ENCODE data around the gene NECAB3. TPM values are rescaled to one million over a fixed set of nuclear protein-coding genes. Genes with fewer than 3 reads are reported as not detected.

The NECAB3 gene
- polyA plus RNA-seq, 1 of the 3 experiments (the other 2 are of a cell fraction) = 20.1 TPM

GRCh38 chr20:33709398-33709797, 35.2 kb upstream of the NECAB3 start:
- H3K79me2 ChIP-seq (ENCODE audit: insufficient read depth) = no peaks in the 10 kb centered on the region
- H3K9ac ChIP-seq = no peak overlapping the region
- CTCF ChIA-PET = interaction anchor here (1.5 kb wide), 1 partner anchor 10 kb away, joined by 3 read pairs; no protein-coding TSS in a partner anchor
- no peak overlapping the region for H3K4me3 ChIP-seq (ENCODE audit: low read depth in 2 of 2, low read length in 1 of 2)
- POLR2A ChIA-PET = no interaction called here
- H4K20me1 ChIP-seq (ENCODE audit: insufficient read depth) = no peaks in the 10 kb centered on the region
- H2AFZ ChIP-seq (ENCODE audit: low read depth) = no peak overlapping the region
- H3K9me2 ChIP-seq = no peaks in the 10 kb centered on the region
- no peak overlapping the region for H3K4me2 ChIP-seq
- TF ChIP-seq PBX3 (IDR thresholded peaks at IDR 0.05) (no peak), POLR2AphosphoS5 (IDR thresholded peaks at IDR 0.05; ENCODE audit: low read depth, low read length) (no peak), USF1 (IDR thresholded peaks at IDR 0.05; ENCODE audit: borderline replicate concordance, low read depth) (no peak), NRF1 (IDR thresholded peaks at IDR 0.05; ENCODE audit: low read depth, low read length) (no peak), EP300 (IDR thresholded peaks at IDR 0.05; ENCODE audit: borderline replicate concordance in 1 of 2, low read depth in 1 of 2, low read length in 1 of 2) (no peak), TAF1 (IDR thresholded peaks at IDR 0.05; ENCODE audit: borderline replicate concordance, low read depth, low read length) (no peak), RCOR1 (IDR thresholded peaks at IDR 0.05; ENCODE audit: low read length) (no peak), RXRA (IDR thresholded peaks at IDR 0.05; ENCODE audit: borderline replicate concordance, low read depth) (no peak), ELF1 (IDR thresholded peaks at IDR 0.05) (no peak), SMC3 (IDR thresholded peaks at IDR 0.05; ENCODE audit: low read depth, low read length) (no peak), FOXJ3 (CRISPR knock-in tag; IDR thresholded peaks at IDR 0.05) (no peak), MEF2A (IDR thresholded peaks at IDR 0.05; ENCODE audit: borderline replicate concordance, low read depth) (no peak)
- no peaks in the 10 kb centered on the region for H3K27me3 ChIP-seq (ENCODE audit: insufficient read depth)
- H3K4me1 ChIP-seq (ENCODE audit: control insufficient read depth in 1 of 2, insufficient read depth in 2 of 2, low read depth in 1 of 2, low read length in 1 of 2) = no peaks in the 10 kb centered on the region
- no peak for DNase-seq
- 64% methylated on average over 2 of the region's 2 CpGs for WGBS (ENCODE audit: low lambda C conversion rate)
- H3K9me3 ChIP-seq = no peaks in the 10 kb centered on the region
- H3K36me3 ChIP-seq (replicated peaks in 1 of 2; ENCODE audit: control insufficient read depth in 1 of 2, insufficient read depth in 2 of 2, low read length in 1 of 2) = peaks cover 0 to 5% of the 10 kb centered on the region in 2 experiments
- H3K27ac ChIP-seq (ENCODE audit: low read depth in 2 of 2, low read length in 1 of 2) = no peak overlapping the region
- H3F3A ChIP-seq (replicated peaks; ENCODE audit: insufficient read depth) = no peaks in the 10 kb centered on the region

- H3K9ac ChIP-seq = no peak overlapping the region
- CTCF ChIA-PET = no interaction called here
- H3K9me2 ChIP-seq = no peaks in the 10 kb centered on the region
- no peak overlapping the region for H3K27ac ChIP-seq (ENCODE audit: low read depth in 2 of 2, low read length in 1 of 2)
- no peak overlapping the region for H3K4me2 ChIP-seq
- no peaks in the 10 kb centered on the region for H4K20me1 ChIP-seq (ENCODE audit: insufficient read depth)
- H3K27me3 ChIP-seq (ENCODE audit: insufficient read depth) = no peaks in the 10 kb centered on the region
- no peaks in the 10 kb centered on the region for H3F3A ChIP-seq (replicated peaks; ENCODE audit: insufficient read depth)
- H2AFZ ChIP-seq (ENCODE audit: low read depth) = no peak overlapping the region
- peaks cover 0 to 5% of the 10 kb centered on the region in 2 experiments for H3K36me3 ChIP-seq (replicated peaks in 1 of 2; ENCODE audit: control insufficient read depth in 1 of 2, insufficient read depth in 2 of 2, low read length in 1 of 2)
- DNase-seq = no peak
- H3K4me3 ChIP-seq (ENCODE audit: low read depth in 2 of 2, low read length in 1 of 2) = no peak overlapping the region
- peaks cover 0 to 11% of the 10 kb centered on the region in 2 experiments; a peak in 1 of 4 replicates for H3K4me1 ChIP-seq (ENCODE audit: control insufficient read depth in 1 of 2, insufficient read depth in 2 of 2, low read depth in 1 of 2, low read length in 1 of 2)
- no peak for TF ChIP-seq MAX (IDR thresholded peaks at IDR 0.05; ENCODE audit: low read depth)
- TF ChIP-seq EP300 (IDR thresholded peaks at IDR 0.05; ENCODE audit: borderline replicate concordance in 1 of 2, low read depth in 1 of 2, low read length in 1 of 2) = no peak
- TF ChIP-seq USF2 (IDR thresholded peaks at IDR 0.05; ENCODE audit: borderline replicate concordance, low read depth, low read length) = no peak
- no peaks in the 10 kb centered on the region for H3K9me3 ChIP-seq
- no peaks in the 10 kb centered on the region for H3K79me2 ChIP-seq (ENCODE audit: insufficient read depth)
- POLR2A ChIA-PET = no interaction called here
- WGBS (ENCODE audit: low lambda C conversion rate) = 84% methylated on average over 11 of the region's 11 CpGs
Measured at GRCh38 chr20:33707668-33708067, 33.4 kb upstream of the NECAB3 start.
